NCI-H345 treated with DMSO at 0.1 percent for 48 hours (cell line): ENCODE measurements around the gene TRERF1.
"Not testable (repeated sequence)": the region's sequence is repeated elsewhere in the genome, so short reads cannot be mapped to it uniquely, and the experiment has no call there.

Experiments used
- DNase-seq: peaks from one replicate; lab custom pipeline; 2025; ENCODE audit not compliant: unreplicated experiment; lab: John Stamatoyannopoulos, UW

TRERF1 gene

GRCh38 chr6:42339991-42340401 is 111.7 kb downstream of the TRERF1 start:
- DNase-seq: no peak

- no peak for DNase-seq
Observed at GRCh38 chr6:42338744-42339222, 112.9 kb downstream of the TRERF1 start.

GRCh38 chr6:42337985-42338743 is 113.6 kb downstream of the TRERF1 start:
- DNase-seq: no peak

GRCh38 chr6:42336431-42336830 is 115.3 kb downstream of the TRERF1 start:
- DNase-seq: no peak

- no peak for DNase-seq
Observed at GRCh38 chr6:42335896-42336295, 115.8 kb downstream of the TRERF1 start.

GRCh38 chr6:42334870-42335269 is 116.9 kb downstream of the TRERF1 start:
- DNase-seq: no peak

GRCh38 chr6:42333612-42334011 is 118.1 kb downstream of the TRERF1 start:
- no peak for DNase-seq

- no peak for DNase-seq
Observed at GRCh38 chr6:42332916-42333315, 118.8 kb downstream of the TRERF1 start.

- no peak for DNase-seq
Observed at GRCh38 chr6:42331019-42331418, 120.7 kb downstream of the TRERF1 start.

- no peak for DNase-seq
Observed at GRCh38 chr6:42326248-42326647, 125.5 kb downstream of the TRERF1 start.

- DNase-seq: not testable (repeated sequence)
Observed at GRCh38 chr6:42324656-42325324, 126.9 kb downstream of the TRERF1 start.

- DNase-seq: no peak
Observed at GRCh38 chr6:42322676-42323075, 129.1 kb downstream of the TRERF1 start.

- DNase-seq: no peak
Observed at GRCh38 chr6:42321976-42322375, 129.8 kb downstream of the TRERF1 start.

- no peak for DNase-seq
Observed at GRCh38 chr6:42320762-42321161, 131.0 kb downstream of the TRERF1 start.

GRCh38 chr6:42318480-42318879 is 133.2 kb downstream of the TRERF1 start:
- no peak for DNase-seq

GRCh38 chr6:42316981-42317380 is 134.7 kb downstream of the TRERF1 start:
- DNase-seq: no peak

GRCh38 chr6:42315991-42316970 is 135.4 kb downstream of the TRERF1 start:
- no peak for DNase-seq

GRCh38 chr6:42315259-42315990 is 136.3 kb downstream of the TRERF1 start:
- no peak for DNase-seq

- DNase-seq: no peak
Observed at GRCh38 chr6:42314571-42315258, 137.0 kb downstream of the TRERF1 start.
